Liver (tissue), 9 donors: ENCODE results near the gene ATP11A. TPM values are rescaled to one million over a fixed set of nuclear protein-coding genes. Genes with fewer than 3 reads are reported as not detected.

ENCODE experiments used
- DNase-seq: peaks from one replicate; pipeline ENCODE4 v3.0.0-alpha.2; 2017; ENCODE audit warnings: low spot score
- H3K27ac ChIP-seq, 2 donors: one replicate each; pipeline ENCODE4 v1.7.0; 2013; ENCODE audit warnings: inconsistent platforms in 2 of 2, low read length in 2 of 2, control low read depth in 1 of 2, low read depth in 1 of 2, mild to moderate bottlenecking in 1 of 2
- H3K27me3 ChIP-seq, 4 donors: one replicate each; pipeline versions ENCODE4 v1.6.1 to v1.7.0; 2013; ENCODE audit warnings: low read length in 3 of 4, inconsistent platforms in 1 of 4, mild to moderate bottlenecking in 1 of 4, moderate library complexity in 1 of 4; ENCODE audit not compliant: control insufficient read depth in 4 of 4, insufficient read depth in 4 of 4
- H3K36me3 ChIP-seq, 4 donors: one replicate each; pipeline versions ENCODE4 v1.6.1 to v1.7.0; 2013; ENCODE audit warnings: low read length in 3 of 4, mild to moderate bottlenecking in 3 of 4, low read depth in 1 of 4, moderate library complexity in 1 of 4; ENCODE audit not compliant: control insufficient read depth in 4 of 4, insufficient read depth in 3 of 4
- H3K4me1 ChIP-seq, 4 donors: one replicate each; pipeline versions ENCODE4 v1.6.1 to v1.7.0; 2013; ENCODE audit warnings: low read length in 3 of 4, mild to moderate bottlenecking in 3 of 4, moderate library complexity in 1 of 4; ENCODE audit not compliant: control insufficient read depth in 4 of 4, insufficient read depth in 4 of 4
- H3K4me3 ChIP-seq, 3 donors: one replicate each; pipeline versions ENCODE4 v1.6.1 to v1.7.0; 2013; ENCODE audit warnings: low read length in 3 of 3, control low read depth in 1 of 3, low read depth in 1 of 3, mild to moderate bottlenecking in 1 of 3
- H3K9ac ChIP-seq, 2 donors: one replicate each; pipeline ENCODE4 v1.7.0; 2013; ENCODE audit warnings: low read length in 2 of 2, mild to moderate bottlenecking in 2 of 2, moderate library complexity in 2 of 2, control low read depth in 1 of 2, low read depth in 1 of 2
- H3K9me3 ChIP-seq, 4 donors: one replicate each; pipeline versions ENCODE4 v1.6.1 to v1.7.0; 2013; ENCODE audit warnings: low read length in 3 of 4; ENCODE audit not compliant: control insufficient read depth in 4 of 4
- ATF3 ChIP-seq: IDR thresholded peaks from 2 replicates; pipeline ENCODE4 v1.6.1; 2016; ENCODE audit warnings: antibody characterized with exemption
- EGR1 ChIP-seq, 2 donors: IDR thresholded peaks; 2 replicates each; pipeline ENCODE4 v1.6.1; 2016 to 2018; ENCODE audit warnings: antibody characterized with exemption in 2 of 2, low read depth in 2 of 2
- FOXA1 ChIP-seq: IDR thresholded peaks from 2 replicates; pipeline ENCODE4 v1.6.1; 2016; ENCODE audit warnings: antibody characterized with exemption
- FOXA2 ChIP-seq: IDR thresholded peaks from 2 replicates; pipeline ENCODE4 v1.6.1; 2016; ENCODE audit warnings: antibody characterized with exemption
- GABPA ChIP-seq, 2 donors: IDR thresholded peaks in 1 of 2; conservative IDR thresholded peaks in 1 of 2; 2 replicates each; pipeline ENCODE4 v1.6.1; 2016; ENCODE audit warnings: antibody characterized with exemption in 2 of 2, mild to moderate bottlenecking in 1 of 2, moderate library complexity in 1 of 2
- HNF4A ChIP-seq, 2 donors: conservative IDR thresholded peaks; 2 replicates each; pipeline ENCODE4 v1.6.1; 2016; ENCODE audit warnings: antibody characterized with exemption in 2 of 2, mild to moderate bottlenecking in 2 of 2
- HNF4G ChIP-seq: IDR thresholded peaks from 2 replicates; pipeline ENCODE4 v1.6.1; 2016; ENCODE audit warnings: antibody characterized with exemption
- JUND ChIP-seq, 2 donors: IDR thresholded peaks; 2 replicates each; pipeline ENCODE4 v1.6.1; 2016; ENCODE audit warnings: antibody characterized with exemption in 2 of 2
- MAX ChIP-seq: IDR thresholded peaks from 2 replicates; pipeline ENCODE4 v1.6.1; 2016; ENCODE audit warnings: antibody characterized with exemption
- NR2F2 ChIP-seq: IDR thresholded peaks from 2 replicates; pipeline ENCODE4 v1.6.1; 2016; ENCODE audit warnings: antibody characterized with exemption
- RAD21 ChIP-seq, 2 donors: IDR thresholded peaks; 2 replicates each; pipeline ENCODE4 v1.6.1; 2016; ENCODE audit warnings: antibody characterized with exemption in 2 of 2, mild to moderate bottlenecking in 2 of 2
- RXRA ChIP-seq, 2 donors: IDR thresholded peaks; 2 replicates each; pipeline ENCODE4 v1.6.1; 2017 to 2018; ENCODE audit warnings: antibody characterized with exemption in 2 of 2, mild to moderate bottlenecking in 1 of 2
- SP1 ChIP-seq: IDR thresholded peaks from 2 replicates; pipeline ENCODE4 v1.6.1; 2018; ENCODE audit warnings: antibody characterized with exemption, mild to moderate bottlenecking
- TAF1 ChIP-seq: conservative IDR thresholded peaks from 2 replicates; pipeline ENCODE4 v1.6.1; 2016; ENCODE audit warnings: antibody characterized with exemption, mild to moderate bottlenecking
- WGBS: extraction: QIAGEN DNeasy Blood & Tissue Kit; methylation state at CpG from one replicate; pipeline ENCODE4 v1.1.7; 2013; 5-methylcytosine and 5-hydroxymethylcytosine counted together
- polyA plus RNA-seq, 2 donors: library from polyadenylated mRNA; stranded (reverse) in 1 of 2; unstranded in 1 of 2; fragments of 200-250 nt in 1 of 2; fragments of >200 nt in 1 of 2; fragmentation: Nextera tagmentation in 1 of 2; extraction: Ambion mirVana in 1 of 2; gene quantifications; one replicate each; pipeline versions ENCODE4 v1.2.1 to v1.2.3, GENCODE V29; 2013 to 2015
- total RNA-seq, 2 donors: library from RNA; depleted of rRNA; stranded (reverse); fragments of >200 nt; gene quantifications; one replicate each; pipeline ENCODE4 v1.2.3, GENCODE V29; 2014
- TF ChIP-seq, protein P1 (sequence below): IDR thresholded peaks from 2 replicates; pipeline ENCODE4 v1.6.1; 2016; ENCODE audit warnings: antibody characterized with exemption, mild to moderate bottlenecking
- donor health status: healthy.
- donor health status: healthy.
- donor health status: healthy.
- donor health status: healthy.
- donor health status: healthy.

ATP11A gene
- total and polyA plus RNA-seq, 4 donors: 8.7 to 27.9 (median 13.8) TPM

- H3K27me3 ChIP-seq: no peaks in the 10 kb centered on the region
- no peak overlapping the region for H3K9ac ChIP-seq
- no peak overlapping the region for H3K4me3 ChIP-seq
- peak overlapping the region; percentile 1 to 21 for H3K27ac ChIP-seq
- peaks cover 0 to 2% (median 0%) of the 10 kb centered on the region in 4 donors for H3K4me1 ChIP-seq
- peaks cover 0 to 6% (median 3%) of the 10 kb centered on the region in 4 donors for H3K36me3 ChIP-seq
- H3K9me3 ChIP-seq: no peaks in the 10 kb centered on the region
- 86% methylated on average over 28 of the region's 28 CpGs for WGBS
- TF ChIP-seq HNF4A (conservative IDR thresholded peaks at IDR 0.05) (no peak), RAD21 (IDR thresholded peaks at IDR 0.05) (no peak), NR2F2 (no peak)
- DNase-seq: no peak
Observed at GRCh38 chr13:112783135-112783977, 93.5 kb downstream of the ATP11A start.

DNA sequence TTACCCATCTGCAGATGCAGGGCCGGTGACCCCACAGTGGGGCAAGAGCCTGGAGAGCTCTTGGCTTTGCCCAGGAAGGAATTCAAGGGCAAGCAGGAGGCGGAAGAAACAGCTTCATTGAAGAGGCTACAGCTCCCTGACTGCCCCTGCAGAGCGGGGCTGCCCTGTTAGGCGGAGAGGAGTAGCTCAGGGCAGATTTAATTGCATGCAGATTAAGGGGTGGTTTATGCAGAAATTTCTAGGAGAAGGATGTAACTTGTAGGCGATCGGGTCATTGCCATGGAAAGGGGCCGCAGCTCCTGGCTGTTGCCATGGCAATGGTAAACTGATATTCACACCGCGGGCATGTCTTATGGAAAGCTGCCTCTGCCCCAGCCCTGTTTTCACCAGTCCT is 94.1 kb downstream of the ATP11A start:
- Histone ChIP-seq H3K4me3 (no peak overlapping the region), H3K27me3 (no peaks in the 10 kb centered on the region), H3K9me3 (no peaks in the 10 kb centered on the region), H3K36me3 (peaks cover 0 to 6% (median 4%) of the 10 kb centered on the region in 4 donors), H3K4me1 (peaks cover 0 to 2% (median 0%) of the 10 kb centered on the region in 4 donors), H3K27ac (no peak overlapping the region), H3K9ac (no peak overlapping the region)
- TF ChIP-seq HNF4G: no peak
- no peak for TF ChIP-seq FOXA2
- TF ChIP-seq FOXA1: no peak
- TF ChIP-seq EGR1 (IDR thresholded peaks at IDR 0.05; ENCODE audit: low read depth in 2 of 2): no peak
- TF ChIP-seq JUND (IDR thresholded peaks at IDR 0.05): no peak
- no peak for TF ChIP-seq RXRA (IDR thresholded peaks at IDR 0.05)
- TF ChIP-seq NR2F2: no peak
- no peak for TF ChIP-seq TAF1
- TF ChIP-seq MAX: no peak
- no peak for TF ChIP-seq SP1
- TF ChIP-seq, protein P1, sequence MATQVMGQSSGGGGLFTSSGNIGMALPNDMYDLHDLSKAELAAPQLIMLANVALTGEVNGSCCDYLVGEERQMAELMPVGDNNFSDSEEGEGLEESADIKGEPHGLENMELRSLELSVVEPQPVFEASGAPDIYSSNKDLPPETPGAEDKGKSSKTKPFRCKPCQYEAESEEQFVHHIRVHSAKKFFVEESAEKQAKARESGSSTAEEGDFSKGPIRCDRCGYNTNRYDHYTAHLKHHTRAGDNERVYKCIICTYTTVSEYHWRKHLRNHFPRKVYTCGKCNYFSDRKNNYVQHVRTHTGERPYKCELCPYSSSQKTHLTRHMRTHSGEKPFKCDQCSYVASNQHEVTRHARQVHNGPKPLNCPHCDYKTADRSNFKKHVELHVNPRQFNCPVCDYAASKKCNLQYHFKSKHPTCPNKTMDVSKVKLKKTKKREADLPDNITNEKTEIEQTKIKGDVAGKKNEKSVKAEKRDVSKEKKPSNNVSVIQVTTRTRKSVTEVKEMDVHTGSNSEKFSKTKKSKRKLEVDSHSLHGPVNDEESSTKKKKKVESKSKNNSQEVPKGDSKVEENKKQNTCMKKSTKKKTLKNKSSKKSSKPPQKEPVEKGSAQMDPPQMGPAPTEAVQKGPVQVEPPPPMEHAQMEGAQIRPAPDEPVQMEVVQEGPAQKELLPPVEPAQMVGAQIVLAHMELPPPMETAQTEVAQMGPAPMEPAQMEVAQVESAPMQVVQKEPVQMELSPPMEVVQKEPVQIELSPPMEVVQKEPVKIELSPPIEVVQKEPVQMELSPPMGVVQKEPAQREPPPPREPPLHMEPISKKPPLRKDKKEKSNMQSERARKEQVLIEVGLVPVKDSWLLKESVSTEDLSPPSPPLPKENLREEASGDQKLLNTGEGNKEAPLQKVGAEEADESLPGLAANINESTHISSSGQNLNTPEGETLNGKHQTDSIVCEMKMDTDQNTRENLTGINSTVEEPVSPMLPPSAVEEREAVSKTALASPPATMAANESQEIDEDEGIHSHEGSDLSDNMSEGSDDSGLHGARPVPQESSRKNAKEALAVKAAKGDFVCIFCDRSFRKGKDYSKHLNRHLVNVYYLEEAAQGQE: no peak
- no peak for TF ChIP-seq ATF3
- TF ChIP-seq GABPA (IDR thresholded peaks at IDR 0.05 in 1 of 2, conservative IDR thresholded peaks at IDR 0.05 in 1 of 2): no peak
- WGBS: 89% methylated on average over 9 of the region's 9 CpGs
- no peak for DNase-seq
